Pancreas (tissue), 10 donors: ENCODE measurements around the gene CD63. TPM values are rescaled to one million over a fixed set of nuclear protein-coding genes. Genes with fewer than 3 reads are reported as not detected.
A peak's percentile ranks its signal among the peaks of the same experiment; 100 is the strongest.

ENCODE experiments used
- ATAC-seq, 4 donors: fragments of 200-7000 bp; cut with Tn5 transposase; one replicate each; pipeline versions ENCODE4 v1.8.0 to v1.9.1; 2020; ENCODE audit warnings: mild to moderate bottlenecking in 4 of 4, moderate library complexity in 4 of 4
- DNase-seq, 6 donors: peaks; one replicate each; pipeline ENCODE4 v3.0.0-alpha.2; 2020
- FAIRE-seq: peaks from 2 replicates; lab custom pipeline; 2012; peaks lifted over from hg19 to GRCh38; lab: Jason Lieb, UNC
- H3K27ac ChIP-seq, 4 donors: fragments of 200-600 bp; sonication (generic); 1 replicate in 3 of 4; 2 replicates in 1 of 4; pipeline versions ENCODE4 v1.5.0 to v1.8.0; 2020
- H3K27me3 ChIP-seq, 4 donors: fragments of 200-600 bp; one replicate each; pipeline ENCODE4 v1.8.0; 2021
- H3K36me3 ChIP-seq, 3 donors: fragments of 200-600 bp; sonication (generic) in 1 of 3; one replicate each; pipeline versions ENCODE4 v1.5.0 to v1.8.0; 2020 to 2021
- H3K4me1 ChIP-seq, 3 donors: fragments of 200-600 bp; one replicate each; pipeline ENCODE4 v1.8.0; 2021
- H3K4me3 ChIP-seq, 4 donors: fragments of 200-600 bp; sonication (generic) in 2 of 4; one replicate each; pipeline versions ENCODE4 v1.5.0 to v1.8.0; 2020 to 2021
- H3K9me3 ChIP-seq, 4 donors: fragments of 200-600 bp; one replicate each; pipeline ENCODE4 v1.8.0; 2021
- WGBS, 2 donors: extraction: QIAGEN DNeasy Blood & Tissue Kit; methylation state at CpG; one replicate each; pipeline ENCODE4 v1.1.7; 2013; 5-methylcytosine and 5-hydroxymethylcytosine counted together
- intact Hi-C, 3 donors: fragments of 100-400 bp; cut with DNase I; formaldehyde crosslinking; loops; one replicate each; pipeline versions ENCODE4 v1.11.1 to v1.14.2; 2022
- polyA plus RNA-seq, 2 donors: library from polyadenylated mRNA; stranded (reverse); fragments of 200-250 nt; gene quantifications; one replicate each; pipeline ENCODE4 v1.2.3, GENCODE V29; 2013
- total RNA-seq, 6 donors: library from RNA; stranded (reverse); fragmentation: NEBNext Ultra II Directional in 4 of 6; extraction: Animal tissue kit (Norgen Biotek cat#: 25700) in 4 of 6; gene quantifications; one replicate each; pipeline versions ENCODE4 v1.2.1 to v1.2.4, GENCODE V29; 2021 to 2023
- TF ChIP-seq, protein P1 (sequence below), 4 donors: fragments of 200-600 bp; sonication (generic) in 3 of 4; IDR thresholded peaks; one replicate each; pipeline versions ENCODE4 v1.5.0 to v1.8.0; 2021; ENCODE audit warnings: antibody characterized with exemption in 4 of 4
- donor health status: healthy with polysubstance abuse.
- donor health status: DM: no; HTN: no; CAD: no; lungs with moderate emphysema.
- donor health status: DM: no; HTN: no; CAD: no.
- donor health status: control.
- donor health status: control.
- donor health status: Bipolar disorder and iron deficiency.
- donor health status: DM: yes; HTN: yes; CAD: no.
- donor health status: DM: no; HTN: no; CAD: no.
- donor health status: DM: no; HTN: no; CAD: no.
- donor health status: DM: yes; HTN: yes; CAD: no.

The CD63 gene
- total and polyA plus RNA-seq, 8 donors = 433 to 717 (median 578) TPM

DNA sequence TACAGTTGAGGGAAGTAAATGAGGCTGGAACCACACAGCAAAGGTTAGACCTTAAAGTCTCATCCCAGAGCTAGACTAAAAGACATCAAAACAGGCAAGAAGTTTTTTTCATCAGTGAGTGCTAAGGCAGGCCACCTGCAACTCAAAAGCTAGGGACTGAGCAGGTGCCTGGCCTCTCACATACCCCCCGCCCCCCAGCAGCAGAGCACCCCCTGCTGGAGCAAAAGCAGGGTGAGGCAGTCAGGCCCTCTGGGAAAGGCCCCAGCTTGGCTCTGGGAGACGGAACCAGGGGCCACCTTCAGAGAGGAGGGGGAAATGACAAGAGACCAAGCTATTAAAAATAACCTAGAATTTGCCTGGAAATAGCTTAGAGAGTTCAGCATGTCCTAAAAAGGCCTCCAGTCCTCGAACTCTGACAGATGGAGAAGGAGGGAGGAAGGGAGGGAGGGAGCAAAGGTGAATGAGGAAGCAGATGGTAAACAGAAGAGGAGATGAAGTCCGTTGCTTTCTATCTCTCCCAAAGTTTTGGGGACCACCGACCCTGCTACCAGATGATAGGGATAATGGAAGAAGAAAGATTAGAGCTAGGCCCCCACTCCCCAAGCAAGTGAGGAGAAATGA, 22.9 kb downstream of the CD63 start:
- ATAC-seq (peak in 2 of 4 donors; percentile 17 to 21), FAIRE-seq (no peak), DNase-seq (no peak)
- no peaks in the 10 kb centered on the region for H3K9me3 ChIP-seq
- no peaks in the 10 kb centered on the region for H3K27me3 ChIP-seq
- TF ChIP-seq, protein P1, sequence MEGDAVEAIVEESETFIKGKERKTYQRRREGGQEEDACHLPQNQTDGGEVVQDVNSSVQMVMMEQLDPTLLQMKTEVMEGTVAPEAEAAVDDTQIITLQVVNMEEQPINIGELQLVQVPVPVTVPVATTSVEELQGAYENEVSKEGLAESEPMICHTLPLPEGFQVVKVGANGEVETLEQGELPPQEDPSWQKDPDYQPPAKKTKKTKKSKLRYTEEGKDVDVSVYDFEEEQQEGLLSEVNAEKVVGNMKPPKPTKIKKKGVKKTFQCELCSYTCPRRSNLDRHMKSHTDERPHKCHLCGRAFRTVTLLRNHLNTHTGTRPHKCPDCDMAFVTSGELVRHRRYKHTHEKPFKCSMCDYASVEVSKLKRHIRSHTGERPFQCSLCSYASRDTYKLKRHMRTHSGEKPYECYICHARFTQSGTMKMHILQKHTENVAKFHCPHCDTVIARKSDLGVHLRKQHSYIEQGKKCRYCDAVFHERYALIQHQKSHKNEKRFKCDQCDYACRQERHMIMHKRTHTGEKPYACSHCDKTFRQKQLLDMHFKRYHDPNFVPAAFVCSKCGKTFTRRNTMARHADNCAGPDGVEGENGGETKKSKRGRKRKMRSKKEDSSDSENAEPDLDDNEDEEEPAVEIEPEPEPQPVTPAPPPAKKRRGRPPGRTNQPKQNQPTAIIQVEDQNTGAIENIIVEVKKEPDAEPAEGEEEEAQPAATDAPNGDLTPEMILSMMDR (IDR thresholded peaks at IDR 0.05) = no peak
- intact Hi-C loops = no loop called here
- H3K27ac ChIP-seq = no peak overlapping the region
- H3K36me3 ChIP-seq = no peaks in the 10 kb centered on the region
- peak overlapping the region in 1 of 4 donors; percentile 62 for H3K4me3 ChIP-seq
- H3K4me1 ChIP-seq = peaks cover 0 to 4% (median 0%) of the 10 kb centered on the region in 3 donors
- WGBS, 2 donors = 36 to 49% methylated on average over 5 of the region's 5 CpGs

DNA sequence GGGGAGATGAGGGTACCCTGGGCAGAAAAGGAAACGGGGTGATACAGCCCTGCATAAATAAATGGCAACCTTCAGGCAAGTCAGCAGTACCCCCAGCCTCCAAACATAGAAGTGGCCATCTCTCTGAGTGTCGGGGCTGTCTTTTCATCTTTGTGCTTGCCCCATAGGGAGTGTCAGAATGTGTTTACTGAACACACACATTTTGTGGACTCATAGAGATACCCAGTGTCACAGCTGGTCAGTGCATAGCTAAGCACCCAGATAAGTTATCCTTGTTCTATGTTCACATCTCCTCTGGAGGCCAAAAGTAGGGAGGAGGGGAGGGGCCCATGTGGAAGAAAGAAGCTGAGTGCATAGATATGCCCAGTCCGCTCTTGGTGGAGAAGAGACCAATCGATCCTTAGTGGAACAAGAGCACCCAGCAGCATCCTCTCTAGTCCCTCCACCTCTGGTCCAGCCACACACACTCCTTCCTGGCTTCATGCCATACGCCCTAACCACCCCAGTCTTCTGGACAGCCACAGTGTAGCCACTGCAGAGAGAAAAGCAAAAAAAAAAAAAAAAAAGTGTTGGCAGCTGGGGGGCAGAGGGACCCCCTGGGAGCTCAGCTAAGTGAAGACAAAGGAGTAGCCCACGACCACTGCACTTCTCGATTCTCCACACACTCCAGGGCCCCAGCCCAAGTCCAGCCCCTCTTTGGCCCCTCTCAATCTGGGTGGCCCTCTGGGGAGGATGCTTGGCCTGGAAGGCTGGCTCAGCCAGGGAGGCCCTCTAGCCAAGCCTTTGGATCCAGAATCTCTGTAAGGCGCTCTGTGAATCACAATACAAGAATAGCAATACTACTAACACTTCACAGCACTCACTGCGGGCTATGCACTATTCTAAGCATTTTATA, 23.7 kb downstream of the CD63 start:
- Histone ChIP-seq H3K4me3 (no peak overlapping the region), H3K27me3 (no peaks in the 10 kb centered on the region), H3K9me3 (no peaks in the 10 kb centered on the region), H3K4me1 (peaks cover 0 to 4% (median 0%) of the 10 kb centered on the region in 3 donors), H3K27ac (no peak overlapping the region), H3K36me3 (no peaks in the 10 kb centered on the region)
- 62 to 76% methylated on average over 9 of the region's 9 CpGs for WGBS, 2 donors
- TF ChIP-seq, protein P1 (IDR thresholded peaks at IDR 0.05) = no peak
- ATAC-seq (no peak), FAIRE-seq (no peak), DNase-seq (no peak)
- intact Hi-C loops = no loop called here

DNA sequence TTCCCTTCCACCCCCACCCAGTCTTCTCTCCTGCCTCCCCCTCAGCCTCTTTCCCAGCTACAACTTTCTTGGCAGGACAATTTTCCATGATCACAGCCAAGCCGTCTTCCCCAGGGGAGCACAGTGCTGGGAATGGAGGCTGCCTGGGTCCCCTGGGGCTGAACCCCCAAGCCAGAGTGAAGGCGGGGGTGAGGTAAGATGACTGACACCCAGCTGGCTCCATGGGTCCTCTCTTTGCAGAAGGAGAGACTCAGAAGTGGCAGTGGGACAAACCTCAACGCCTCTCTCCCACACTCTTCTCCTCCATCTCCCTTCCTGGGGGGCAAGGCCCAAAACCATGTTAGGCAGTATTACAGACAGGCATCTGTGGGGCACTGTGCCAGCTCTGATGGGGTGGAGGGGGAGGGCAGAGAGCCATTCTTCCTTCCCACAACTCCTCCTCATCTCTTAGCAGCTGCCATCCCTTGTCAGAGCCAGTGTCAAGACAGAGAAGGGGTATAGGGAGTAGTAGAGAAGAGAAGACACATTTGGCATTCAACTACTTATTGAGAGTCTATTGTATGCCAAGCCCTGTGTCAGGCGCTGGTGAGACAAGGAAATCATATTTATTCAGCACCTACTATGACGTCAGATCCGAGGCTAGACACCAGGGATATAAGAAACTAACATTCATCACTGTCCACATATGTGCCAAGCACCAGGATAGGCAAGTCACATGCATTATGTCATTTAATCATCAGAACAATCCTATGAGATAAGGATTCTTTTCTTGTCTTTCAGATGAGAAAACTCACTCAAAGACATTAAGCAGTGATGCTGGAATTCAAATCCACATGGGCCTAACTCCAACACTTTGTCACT, 24.7 kb downstream of the CD63 start:
- intact Hi-C loops = no loop called here
- Histone ChIP-seq H3K4me3 (no peak overlapping the region), H3K36me3 (no peaks in the 10 kb centered on the region), H3K27me3 (no peaks in the 10 kb centered on the region), H3K27ac (no peak overlapping the region), H3K4me1 (peaks cover 0 to 4% (median 0%) of the 10 kb centered on the region in 3 donors), H3K9me3 (no peaks in the 10 kb centered on the region)
- FAIRE-seq (no peak), DNase-seq (no peak), ATAC-seq (no peak)
- whole genome bisulfite sequencing, 2 donors = 77 to 87% methylated on average over 6 of the region's 6 CpGs
- TF ChIP-seq, protein P1 (IDR thresholded peaks at IDR 0.05) = no peak

DNA sequence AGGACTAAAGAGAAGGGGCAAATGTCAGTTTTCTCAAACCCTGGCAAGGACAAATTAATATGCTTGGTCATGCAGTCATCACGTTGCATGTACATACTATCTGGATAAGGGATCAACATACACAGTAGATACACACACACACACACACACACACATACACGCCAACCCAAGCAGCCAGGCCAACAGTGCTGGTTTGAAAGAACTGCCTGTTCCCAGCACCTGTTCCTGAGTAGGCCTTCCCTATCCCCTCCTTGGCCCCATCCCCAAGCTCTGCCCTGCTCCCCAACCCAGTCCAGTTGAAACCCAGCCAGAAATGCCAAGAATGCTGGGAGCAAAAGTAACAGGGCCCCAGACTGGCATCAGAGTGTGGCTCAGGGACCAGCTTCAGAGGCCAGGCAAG, 25.5 kb downstream of the CD63 start:
- TF ChIP-seq, protein P1 (IDR thresholded peaks at IDR 0.05) = no peak
- H3K4me1 ChIP-seq = peaks cover 0 to 4% (median 0%) of the 10 kb centered on the region in 3 donors
- WGBS, 2 donors = 72 to 77% methylated on average over 2 of the region's 2 CpGs
- H3K27me3 ChIP-seq = no peaks in the 10 kb centered on the region
- ATAC-seq (no peak), FAIRE-seq (no peak), DNase-seq (no peak)
- no peak overlapping the region for H3K4me3 ChIP-seq
- H3K36me3 ChIP-seq = no peaks in the 10 kb centered on the region
- intact Hi-C loops = no loop called here
- no peaks in the 10 kb centered on the region for H3K9me3 ChIP-seq
- H3K27ac ChIP-seq = no peak overlapping the region
